Ectodermal cell (in vitro differentiated cells): ENCODE data around the gene NKD1.

Experiments
- H3K27ac ChIP-seq: 2 replicates; pipeline ENCODE4 v1.7.0; 2013; ENCODE audit warnings: mild to moderate bottlenecking, low read depth, low read length; ENCODE audit not compliant: insufficient read depth, poor library complexity, severe bottlenecking
- H3K27me3 ChIP-seq: 2 replicates; pipeline ENCODE4 v1.7.0; 2013; ENCODE audit warnings: mild to moderate bottlenecking, low read length; ENCODE audit not compliant: insufficient read depth, control insufficient read depth, poor library complexity, severe bottlenecking
- H3K36me3 ChIP-seq: one replicate; pipeline ENCODE4 v1.7.0; 2013; ENCODE audit warnings: low read length; ENCODE audit not compliant: control insufficient read depth, insufficient read depth
- H3K4me1 ChIP-seq: one replicate; pipeline ENCODE4 v1.7.0; 2013; ENCODE audit warnings: low read length; ENCODE audit not compliant: control insufficient read depth, insufficient read depth
- H3K4me3 ChIP-seq: 2 replicates; pipeline ENCODE4 v1.7.0; 2013; ENCODE audit warnings: low read depth, low read length, control low read depth; ENCODE audit not compliant: insufficient read depth
- H3K9me3 ChIP-seq: 2 replicates; pipeline ENCODE4 v1.7.0; 2013; ENCODE audit warnings: mild to moderate bottlenecking, low read length, moderate library complexity; ENCODE audit not compliant: control insufficient read depth
- whole genome bisulfite sequencing, 2 experiments: methylation state at CpG; one replicate each; pipeline ENCODE4 v1.1.7; 2013; ENCODE audit warnings: missing lambda C conversion rate in 2 of 2; 5-methylcytosine and 5-hydroxymethylcytosine counted together

Gene NKD1

GRCh38 chr16:50611995-50612848 lies 64.0 kb downstream of the NKD1 start:
- no peak overlapping the region for H3K4me3 ChIP-seq
- peaks cover 13% of the 10 kb centered on the region for H3K36me3 ChIP-seq
- no peak overlapping the region for H3K27ac ChIP-seq
- peaks cover 6% of the 10 kb centered on the region for H3K4me1 ChIP-seq
- WGBS, 2 experiments = 92 to 94% methylated on average over 10 of the region's 10 CpGs
- H3K9me3 ChIP-seq = no peaks in the 10 kb centered on the region
- H3K27me3 ChIP-seq = no peaks in the 10 kb centered on the region

GRCh38 chr16:50612849-50613198 lies 64.6 kb downstream of the NKD1 start:
- H3K36me3 ChIP-seq = peaks cover 13% of the 10 kb centered on the region
- H3K27me3 ChIP-seq = no peaks in the 10 kb centered on the region
- no peak overlapping the region for H3K27ac ChIP-seq
- WGBS, 2 experiments = 96% methylated on average over 6 of the region's 6 CpGs
- no peak overlapping the region for H3K4me3 ChIP-seq
- H3K4me1 ChIP-seq = peaks cover 4% of the 10 kb centered on the region
- no peaks in the 10 kb centered on the region for H3K9me3 ChIP-seq

GRCh38 chr16:50613281-50613963 lies 65.2 kb downstream of the NKD1 start:
- 91% methylated on average over 18 to 20 of the region's 20 CpGs for WGBS, 2 experiments
- Histone ChIP-seq H3K27ac (no peak overlapping the region), H3K9me3 (no peaks in the 10 kb centered on the region), H3K27me3 (no peaks in the 10 kb centered on the region), H3K36me3 (peaks cover 13% of the 10 kb centered on the region), H3K4me1 (peaks cover 4% of the 10 kb centered on the region), H3K4me3 (no peak overlapping the region)

GRCh38 chr16:50613964-50614474 lies 65.8 kb downstream of the NKD1 start:
- Histone ChIP-seq H3K27ac (no peak overlapping the region), H3K27me3 (no peaks in the 10 kb centered on the region), H3K9me3 (no peaks in the 10 kb centered on the region), H3K4me3 (no peak overlapping the region), H3K36me3 (peaks cover 13% of the 10 kb centered on the region), H3K4me1 (peaks cover 4% of the 10 kb centered on the region)
- 94% methylated on average over 6 to 7 of the region's 7 CpGs for WGBS, 2 experiments

GRCh38 chr16:50614955-50615724 lies 66.9 kb downstream of the NKD1 start:
- H3K9me3 ChIP-seq = no peaks in the 10 kb centered on the region
- H3K4me3 ChIP-seq = no peak overlapping the region
- H3K27me3 ChIP-seq = no peaks in the 10 kb centered on the region
- H3K27ac ChIP-seq = no peak overlapping the region
- WGBS, 2 experiments = 93 to 96% methylated on average over 7 of the region's 7 CpGs
- peaks cover 13% of the 10 kb centered on the region for H3K36me3 ChIP-seq
- H3K4me1 ChIP-seq = peaks cover 4% of the 10 kb centered on the region

DNA sequence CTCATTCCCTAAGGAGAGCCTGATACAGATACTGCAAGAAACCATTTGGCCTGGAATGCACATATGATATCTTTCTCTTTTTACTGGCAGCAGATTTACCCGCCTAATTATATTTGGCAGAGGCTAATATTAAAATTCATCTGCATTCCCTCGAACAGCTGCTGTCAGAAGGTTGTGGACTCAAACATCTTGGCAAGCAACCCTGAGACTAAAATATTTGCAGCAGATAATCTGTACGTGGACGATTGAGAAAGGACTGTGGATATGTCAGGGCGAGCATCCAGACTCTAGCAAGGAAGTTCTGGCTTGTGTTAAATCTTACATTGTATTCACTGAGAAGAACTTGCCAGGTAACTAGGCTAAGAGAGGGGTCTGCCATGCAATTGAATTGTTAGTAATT lies 67.7 kb downstream of the NKD1 start:
- H3K4me3 ChIP-seq = no peak overlapping the region
- peaks cover 13% of the 10 kb centered on the region for H3K36me3 ChIP-seq
- WGBS, 2 experiments = 93 to 94% methylated on average over 5 of the region's 5 CpGs
- H3K9me3 ChIP-seq = no peaks in the 10 kb centered on the region
- H3K4me1 ChIP-seq = peaks cover 4% of the 10 kb centered on the region
- no peaks in the 10 kb centered on the region for H3K27me3 ChIP-seq
- H3K27ac ChIP-seq = no peak overlapping the region

GRCh38 chr16:50616386-50616785 lies 68.2 kb downstream of the NKD1 start:
- no peak overlapping the region for H3K27ac ChIP-seq
- 93 to 95% methylated on average over 6 of the region's 6 CpGs for WGBS, 2 experiments
- H3K9me3 ChIP-seq = no peaks in the 10 kb centered on the region
- H3K36me3 ChIP-seq = peaks cover 13% of the 10 kb centered on the region
- no peaks in the 10 kb centered on the region for H3K27me3 ChIP-seq
- peaks cover 2% of the 10 kb centered on the region for H3K4me1 ChIP-seq
- H3K4me3 ChIP-seq = no peak overlapping the region

- Histone ChIP-seq H3K4me1 (no peaks in the 10 kb centered on the region), H3K36me3 (peaks cover 12% of the 10 kb centered on the region), H3K27ac (no peak overlapping the region), H3K27me3 (no peaks in the 10 kb centered on the region), H3K4me3 (no peak overlapping the region), H3K9me3 (no peaks in the 10 kb centered on the region)
- 67 to 73% methylated on average over 8 to 10 of the region's 11 CpGs for WGBS, 2 experiments
Observed at GRCh38 chr16:50616883-50617645, 68.9 kb downstream of the NKD1 start.

DNA sequence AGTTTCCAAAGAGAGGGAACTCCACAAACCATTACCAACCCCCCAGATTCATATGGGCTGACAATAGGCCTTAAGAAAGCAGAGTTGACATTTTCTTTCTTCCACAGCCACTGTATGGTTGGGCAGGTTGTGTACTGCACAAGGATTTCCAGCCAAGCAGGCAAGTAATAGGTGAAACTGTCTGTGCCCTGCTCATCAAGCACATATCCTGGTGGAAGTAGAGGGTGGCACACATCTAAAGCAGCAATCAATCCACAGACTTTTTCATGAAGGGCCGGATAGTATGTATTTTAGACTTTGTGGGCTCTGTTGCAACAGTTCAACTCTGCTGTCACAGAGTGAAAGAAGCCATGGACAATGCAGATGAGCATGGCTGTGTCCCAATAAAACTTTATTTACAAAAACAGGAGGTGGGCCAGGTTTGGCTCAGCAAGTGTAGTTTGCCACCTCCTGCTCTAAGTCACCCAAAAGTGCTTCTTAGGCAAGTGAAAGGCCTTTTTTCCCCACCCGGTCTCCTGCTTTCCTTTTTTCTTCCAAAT lies 69.5 kb downstream of the NKD1 start:
- no peak overlapping the region for H3K4me3 ChIP-seq
- no peaks in the 10 kb centered on the region for H3K4me1 ChIP-seq
- H3K9me3 ChIP-seq = no peaks in the 10 kb centered on the region
- H3K27me3 ChIP-seq = no peaks in the 10 kb centered on the region
- peaks cover 10% of the 10 kb centered on the region for H3K36me3 ChIP-seq
- no peak overlapping the region for H3K27ac ChIP-seq
- WGBS, 2 experiments = 93 to 95% methylated on average over 2 of the region's 2 CpGs
